SK-N-SH (cell line): ENCODE measurements around the gene PXMP4. TPM values are rescaled to one million over a fixed set of nuclear protein-coding genes. Genes with fewer than 3 reads are reported as not detected.

Source experiments
- CTCF ChIA-PET: fragments of 300-600, 350-600 bp; formaldehyde crosslinking; extraction: SDS; loops from one replicate; lab custom pipeline; 2021; lab: Yijun Ruan, JAX
- POLR2A ChIA-PET: fragments of 350-600 bp; sonication (Branson Sonifier 250); formaldehyde crosslinking; extraction: SDS; loops from one replicate; lab custom pipeline; 2020; ENCODE audit warnings: antibody characterized with exemption, inconsistent platforms; lab: Yijun Ruan, JAX
- DNase-seq: peaks from one replicate; pipeline ENCODE4 v3.0.0; 2012
- H2AFZ ChIP-seq: fragments of 200-600 bp; sonication (generic); 2 replicates; pipeline ENCODE4 v1.8.1; 2016; ENCODE audit warnings: antibody characterized with exemption, mild to moderate bottlenecking, low read depth
- H3F3A ChIP-seq: fragments of 200-600 bp; sonication (generic); replicated peaks from 2 replicates; pipeline ENCODE3; 2016; ENCODE audit warnings: antibody characterized with exemption, mild to moderate bottlenecking; ENCODE audit not compliant: insufficient read depth
- H3K27ac ChIP-seq, 2 experiments: fragments of 200-500 bp in 1 of 2; fragments of 200-600 bp in 1 of 2; sonication (Bioruptor generic) in 1 of 2; sonication (generic), shearing (Covaris generic) in 1 of 2; 2 replicates each; pipeline versions ENCODE4 v1.5.1 to v1.6.1; 2014 to 2016; ENCODE audit warnings: low read depth in 2 of 2, inconsistent platforms in 1 of 2, low read length in 1 of 2, mild to moderate bottlenecking in 1 of 2, mixed read lengths in 1 of 2
- H3K27me3 ChIP-seq: fragments of 200-600 bp; sonication (generic), shearing (Covaris generic); 2 replicates; pipeline ENCODE4 v1.6.1; 2016; ENCODE audit warnings: mixed run types; ENCODE audit not compliant: insufficient read depth
- H3K36me3 ChIP-seq, 2 experiments: fragments of 200-500 bp in 1 of 2; fragments of 200-600 bp in 1 of 2; sonication (Bioruptor generic) in 1 of 2; sonication (generic) in 1 of 2; replicated peaks in 1 of 2; 2 replicates each; pipeline versions ENCODE3 to v1.5.1; 2014 to 2016; ENCODE audit warnings: low read length in 1 of 2, mild to moderate bottlenecking in 1 of 2; ENCODE audit not compliant: insufficient read depth in 2 of 2, control insufficient read depth in 1 of 2
- H3K4me1 ChIP-seq, 2 experiments: fragments of 200-500 bp in 1 of 2; fragments of 200-600 bp in 1 of 2; sonication (Bioruptor generic) in 1 of 2; sonication (generic), shearing (Covaris generic) in 1 of 2; 2 replicates each; pipeline versions ENCODE4 v1.5.1 to v1.6.1; 2014 to 2016; ENCODE audit warnings: low read depth in 1 of 2, low read length in 1 of 2, mixed run types in 1 of 2; ENCODE audit not compliant: insufficient read depth in 2 of 2, control insufficient read depth in 1 of 2
- H3K4me2 ChIP-seq: fragments of 200-600 bp; sonication (generic), shearing (Covaris generic); 2 replicates; pipeline ENCODE4 v1.6.1; 2017; ENCODE audit warnings: mixed run types
- H3K4me3 ChIP-seq, 2 experiments: fragments of 200-500 bp in 1 of 2; fragments of 200-600 bp in 1 of 2; sonication (Bioruptor generic) in 1 of 2; sonication (generic), shearing (Covaris generic) in 1 of 2; 2 replicates each; pipeline versions ENCODE4 v1.5.1 to v1.8.1; 2014 to 2016; ENCODE audit warnings: low read depth in 2 of 2, inconsistent platforms in 1 of 2, low read length in 1 of 2, mild to moderate bottlenecking in 1 of 2, mixed read lengths in 1 of 2, moderate library complexity in 1 of 2
- H3K79me2 ChIP-seq: fragments of 200-600 bp; sonication (generic); 2 replicates; pipeline ENCODE4 v1.8.1; 2017; ENCODE audit warnings: mild to moderate bottlenecking; ENCODE audit not compliant: insufficient read depth
- H3K9ac ChIP-seq: fragments of 200-600 bp; sonication (generic); 2 replicates; pipeline ENCODE4 v1.6.1; 2017; ENCODE audit warnings: mixed run types
- H3K9me2 ChIP-seq: fragments of 200-600 bp; sonication (generic); 2 replicates; pipeline ENCODE4 v1.6.1; 2017; ENCODE audit warnings: mixed run types
- H3K9me3 ChIP-seq: fragments of 200-600 bp; sonication (generic); 2 replicates; pipeline ENCODE4 v1.6.1; 2017; ENCODE audit warnings: mixed run types, mild to moderate bottlenecking, moderate library complexity
- H4K20me1 ChIP-seq: fragments of 200-600 bp; sonication (generic); 2 replicates; pipeline ENCODE4 v1.6.1; 2017; ENCODE audit warnings: mild to moderate bottlenecking, mixed run types; ENCODE audit not compliant: insufficient read depth
- CHD2 ChIP-seq: fragments of 150-350 bp; IDR thresholded peaks from 2 replicates; pipeline ENCODE4 v1.6.1; 2018; ENCODE audit warnings: low read length; ENCODE audit not compliant: partially characterized antibody
- ELF1 ChIP-seq: IDR thresholded peaks from 2 replicates; pipeline ENCODE4 v1.4.0; 2012
- EP300 ChIP-seq, 2 experiments: IDR thresholded peaks; 2 replicates each; pipeline versions ENCODE4 v1.4.0 to v1.6.1; 2012; ENCODE audit warnings: borderline replicate concordance in 1 of 2, low read depth in 1 of 2, low read length in 1 of 2
- EZH2phosphoT487 ChIP-seq: fragments of 200-600 bp; sonication (generic); IDR thresholded peaks from 2 replicates; pipeline ENCODE4 v1.6.1; 2017; ENCODE audit warnings: low read depth, mixed run types, mild to moderate bottlenecking, antibody characterized with exemption, moderate library complexity, borderline replicate concordance
- FOSL2 ChIP-seq: IDR thresholded peaks from 2 replicates; pipeline ENCODE4 v1.4.0; 2012; ENCODE audit warnings: low read depth, mild to moderate bottlenecking, moderate library complexity, borderline replicate concordance
- FOXJ3 ChIP-seq: sonication (generic); formaldehyde crosslinking; IDR thresholded peaks from 2 replicates; pipeline ENCODE4 v1.5.1; 2020; ENCODE audit warnings: mild to moderate bottlenecking, missing genetic modification reagents
- FOXM1 ChIP-seq: IDR thresholded peaks from 2 replicates; pipeline ENCODE4 v1.4.0; 2012; ENCODE audit warnings: low read depth, mild to moderate bottlenecking
- JUND ChIP-seq: IDR thresholded peaks from 2 replicates; pipeline ENCODE4 v1.4.0; 2012
- MEF2A ChIP-seq: IDR thresholded peaks from 2 replicates; pipeline ENCODE4 v1.4.0; 2012; ENCODE audit warnings: low read depth, borderline replicate concordance
- POLR2AphosphoS5 ChIP-seq: IDR thresholded peaks from 2 replicates; pipeline ENCODE4 v1.6.1; 2012; ENCODE audit warnings: low read depth, low read length
- RFX5 ChIP-seq: IDR thresholded peaks from 2 replicates; pipeline ENCODE4 v1.6.1; 2012; ENCODE audit warnings: mild to moderate bottlenecking, improper control_type of control experiment, low read length
- RXRA ChIP-seq: IDR thresholded peaks from 2 replicates; pipeline ENCODE4 v1.4.0; 2012; ENCODE audit warnings: low read depth, mild to moderate bottlenecking, borderline replicate concordance
- SIN3A ChIP-seq: IDR thresholded peaks from 2 replicates; pipeline ENCODE4 v1.6.1; 2012; ENCODE audit warnings: low read depth, mild to moderate bottlenecking, low read length, moderate library complexity, borderline replicate concordance
- SMC3 ChIP-seq: IDR thresholded peaks from 2 replicates; pipeline ENCODE4 v1.6.1; 2012; ENCODE audit warnings: low read depth, low read length, improper control_type of control experiment
- TEAD4 ChIP-seq: IDR thresholded peaks from 2 replicates; pipeline ENCODE4 v1.4.0; 2012; ENCODE audit warnings: mild to moderate bottlenecking, borderline replicate concordance; ENCODE audit not compliant: insufficient read depth
- WGBS: methylation state at CpG from one replicate; pipeline ENCODE4 v1.1.6; 2017; ENCODE audit warnings: low lambda C conversion rate; 5-methylcytosine and 5-hydroxymethylcytosine counted together
- polyA plus RNA-seq, 3 experiments: library from polyadenylated mRNA; depleted of rRNA; stranded (reverse); fragments of >200 nt; gene quantifications; 2 replicates each; pipeline ENCODE4 v1.2.3, GENCODE V29; 2012
- TF ChIP-seq, protein P1 (sequence below): fragments of 200-600 bp; sonication (generic); IDR thresholded peaks from 2 replicates; pipeline ENCODE4 v1.6.1; 2017; ENCODE audit warnings: antibody characterized with exemption, mild to moderate bottlenecking, moderate library complexity
- TF ChIP-seq, protein P2 (sequence below): IDR thresholded peaks from 2 replicates; pipeline ENCODE4 v1.6.1; 2012; ENCODE audit warnings: mild to moderate bottlenecking, low read depth, low read length, moderate library complexity

The PXMP4 gene
- polyA plus RNA-seq, 1 of the 3 experiments (the other 2 are of a cell fraction) = 5.6 TPM

DNA sequence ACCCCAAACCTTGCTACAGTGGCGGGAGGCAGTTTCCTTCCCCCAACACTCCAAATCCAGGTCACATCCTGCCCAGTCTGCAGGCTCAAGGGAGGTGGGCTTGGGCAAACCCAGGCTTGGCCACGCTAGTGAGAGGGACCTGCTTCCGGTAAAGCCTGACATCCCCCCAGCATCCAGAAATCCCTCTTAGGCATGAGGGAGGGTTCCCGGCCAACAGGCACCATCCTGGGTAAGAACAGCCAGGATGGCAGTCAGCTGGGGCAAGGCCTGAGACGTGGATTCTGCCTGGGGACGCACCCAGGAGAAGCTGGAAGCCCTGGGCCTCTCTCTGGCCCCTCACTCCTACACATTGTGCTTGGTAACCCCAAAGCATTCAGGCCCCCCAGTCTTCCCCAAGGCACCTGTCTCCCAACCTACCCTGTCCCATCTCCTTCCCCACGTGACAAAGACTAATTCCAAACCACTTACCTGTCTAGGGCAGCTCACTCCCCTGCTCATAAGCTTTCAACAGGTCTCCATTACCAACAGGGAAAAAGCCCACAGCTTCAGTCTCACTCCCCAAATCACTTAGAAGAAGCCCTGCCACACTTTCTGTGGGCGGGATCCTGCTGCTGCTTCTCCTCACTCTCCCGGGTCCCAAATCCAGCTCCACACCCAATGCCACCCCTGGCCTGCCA is 55.9 kb downstream of the PXMP4 start:
- Histone ChIP-seq H3K9ac (peak overlapping the region; percentile 83), H3K4me2 (peak overlapping the region; percentile 100), H3K4me3 (peak overlapping the region; percentile 76 to 88), H3K79me2 (no peaks in the 10 kb centered on the region), H3K27ac (peak overlapping the region; percentile 77 to 90), H3K9me2 (no peaks in the 10 kb centered on the region), H3F3A (peaks cover 25% of the 10 kb centered on the region), H3K36me3 (peaks cover 8 to 10% of the 10 kb centered on the region in 2 experiments), H3K4me1 (peaks cover 0 to 41% of the 10 kb centered on the region in 2 experiments; a peak in 1 of 4 replicates), H3K27me3 (no peaks in the 10 kb centered on the region), H2AFZ (peak overlapping the region; percentile 91), H4K20me1 (no peaks in the 10 kb centered on the region), H3K9me3 (no peaks in the 10 kb centered on the region)
- DNase-seq = peak; percentile 69
- ChIA-PET POLR2A (interaction anchor here (1.0 to 3.7 kb wide), 6 partner anchors 10 to 263 kb away, joined by 3 to 17 read pairs (median 7); partner anchors contain the start of genes CDK5RAP1 and SNTA1), CTCF (interaction anchor here (0.8 to 10.6 kb wide), 7 partner anchors 11 to 220 kb away, joined by 3 to 114 read pairs (median 4); partner anchors contain the start of gene CBFA2T2)
- WGBS = 94% methylated on average over 3 of the region's 9 CpGs
- TF ChIP-seq EP300 (IDR thresholded peaks at IDR 0.05; ENCODE audit: borderline replicate concordance in 1 of 2, low read depth in 1 of 2, low read length in 1 of 2) (no peak), CHD2 (no peak), EZH2phosphoT487 (no peak), JUND (no peak), MEF2A (no peak), ELF1 (no peak), RXRA (no peak), FOXM1 (no peak)
- TF ChIP-seq, protein P1, sequence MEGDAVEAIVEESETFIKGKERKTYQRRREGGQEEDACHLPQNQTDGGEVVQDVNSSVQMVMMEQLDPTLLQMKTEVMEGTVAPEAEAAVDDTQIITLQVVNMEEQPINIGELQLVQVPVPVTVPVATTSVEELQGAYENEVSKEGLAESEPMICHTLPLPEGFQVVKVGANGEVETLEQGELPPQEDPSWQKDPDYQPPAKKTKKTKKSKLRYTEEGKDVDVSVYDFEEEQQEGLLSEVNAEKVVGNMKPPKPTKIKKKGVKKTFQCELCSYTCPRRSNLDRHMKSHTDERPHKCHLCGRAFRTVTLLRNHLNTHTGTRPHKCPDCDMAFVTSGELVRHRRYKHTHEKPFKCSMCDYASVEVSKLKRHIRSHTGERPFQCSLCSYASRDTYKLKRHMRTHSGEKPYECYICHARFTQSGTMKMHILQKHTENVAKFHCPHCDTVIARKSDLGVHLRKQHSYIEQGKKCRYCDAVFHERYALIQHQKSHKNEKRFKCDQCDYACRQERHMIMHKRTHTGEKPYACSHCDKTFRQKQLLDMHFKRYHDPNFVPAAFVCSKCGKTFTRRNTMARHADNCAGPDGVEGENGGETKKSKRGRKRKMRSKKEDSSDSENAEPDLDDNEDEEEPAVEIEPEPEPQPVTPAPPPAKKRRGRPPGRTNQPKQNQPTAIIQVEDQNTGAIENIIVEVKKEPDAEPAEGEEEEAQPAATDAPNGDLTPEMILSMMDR = no peak

DNA sequence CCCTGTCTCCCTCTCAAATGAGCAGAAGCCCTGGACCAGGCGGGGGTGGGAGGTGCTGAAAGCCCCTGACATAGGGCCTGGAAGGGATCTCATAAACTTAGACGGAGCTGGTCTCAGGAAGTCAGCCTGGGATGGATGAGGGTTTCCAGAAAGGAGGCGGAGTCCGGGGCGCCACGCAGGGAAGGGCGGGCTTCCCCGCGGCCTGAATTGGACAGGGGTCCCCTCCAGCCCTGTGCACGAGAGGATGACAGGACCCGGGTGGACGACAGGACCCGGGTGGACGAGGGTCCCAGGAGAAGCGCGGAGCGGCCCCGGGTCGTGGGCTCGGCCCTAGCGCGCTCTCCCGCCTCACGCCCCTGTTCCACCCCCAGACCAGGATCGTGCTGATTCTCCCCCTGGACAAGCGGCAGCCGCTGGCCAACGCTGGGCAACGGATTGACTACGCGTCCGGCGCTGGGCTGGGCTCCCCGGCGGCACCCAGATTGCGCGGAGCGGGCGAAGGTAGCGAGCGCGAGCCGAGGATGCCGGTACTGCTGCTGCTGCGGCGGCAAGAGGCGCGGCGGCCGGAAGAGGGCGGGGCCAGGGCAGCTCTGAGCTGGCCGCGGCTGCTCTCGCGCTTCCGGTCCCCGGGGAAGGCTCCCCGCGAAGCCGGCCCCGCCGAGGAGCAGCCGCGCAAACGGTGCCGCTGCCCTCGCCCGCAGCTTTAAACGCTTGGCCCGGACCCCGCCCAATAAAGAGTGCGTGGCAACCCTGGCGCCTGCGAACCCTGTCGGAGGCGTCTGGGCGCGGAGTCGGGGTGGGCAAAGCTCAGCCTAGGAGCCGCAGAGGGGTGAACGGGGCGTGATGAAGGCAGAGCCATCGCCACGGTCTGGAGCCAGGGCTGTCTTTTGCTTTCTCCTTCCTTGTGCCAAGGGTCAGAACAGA is 56.7 kb downstream of the PXMP4 start:
- WGBS = 5% methylated on average over 25 of the region's 84 CpGs
- peak overlapping the region; percentile 83 for H3K9ac ChIP-seq
- ChIA-PET CTCF (interaction anchor here (1.0 to 10.6 kb wide), 6 partner anchors 11 to 210 kb away, joined by 3 to 114 read pairs (median 6); partner anchors contain the start of gene CBFA2T2), POLR2A (interaction anchor here (0.6 to 3.7 kb wide), 8 partner anchors 9 to 262 kb away, joined by 3 to 17 read pairs (median 5); partner anchors contain the start of genes CDK5RAP1 and SNTA1)
- peak; percentile 93 for DNase-seq
- H2AFZ ChIP-seq = peak overlapping the region; percentile 91
- H3K4me2 ChIP-seq = peak overlapping the region; percentile 100
- H4K20me1 ChIP-seq = no peaks in the 10 kb centered on the region
- H3K79me2 ChIP-seq = no peaks in the 10 kb centered on the region
- H3F3A ChIP-seq = peaks cover 18% of the 10 kb centered on the region
- H3K9me3 ChIP-seq = no peaks in the 10 kb centered on the region
- H3K4me3 ChIP-seq = peak overlapping the region; percentile 76 to 88
- H3K4me1 ChIP-seq = peaks cover 0 to 40% of the 10 kb centered on the region in 2 experiments; a peak in 1 of 4 replicates
- H3K27ac ChIP-seq = peak overlapping the region; percentile 77 to 90
- H3K36me3 ChIP-seq = peaks cover under 1 to 4% of the 10 kb centered on the region in 2 experiments
- no peaks in the 10 kb centered on the region for H3K27me3 ChIP-seq
- H3K9me2 ChIP-seq = no peaks in the 10 kb centered on the region
- TF ChIP-seq, protein P2, sequence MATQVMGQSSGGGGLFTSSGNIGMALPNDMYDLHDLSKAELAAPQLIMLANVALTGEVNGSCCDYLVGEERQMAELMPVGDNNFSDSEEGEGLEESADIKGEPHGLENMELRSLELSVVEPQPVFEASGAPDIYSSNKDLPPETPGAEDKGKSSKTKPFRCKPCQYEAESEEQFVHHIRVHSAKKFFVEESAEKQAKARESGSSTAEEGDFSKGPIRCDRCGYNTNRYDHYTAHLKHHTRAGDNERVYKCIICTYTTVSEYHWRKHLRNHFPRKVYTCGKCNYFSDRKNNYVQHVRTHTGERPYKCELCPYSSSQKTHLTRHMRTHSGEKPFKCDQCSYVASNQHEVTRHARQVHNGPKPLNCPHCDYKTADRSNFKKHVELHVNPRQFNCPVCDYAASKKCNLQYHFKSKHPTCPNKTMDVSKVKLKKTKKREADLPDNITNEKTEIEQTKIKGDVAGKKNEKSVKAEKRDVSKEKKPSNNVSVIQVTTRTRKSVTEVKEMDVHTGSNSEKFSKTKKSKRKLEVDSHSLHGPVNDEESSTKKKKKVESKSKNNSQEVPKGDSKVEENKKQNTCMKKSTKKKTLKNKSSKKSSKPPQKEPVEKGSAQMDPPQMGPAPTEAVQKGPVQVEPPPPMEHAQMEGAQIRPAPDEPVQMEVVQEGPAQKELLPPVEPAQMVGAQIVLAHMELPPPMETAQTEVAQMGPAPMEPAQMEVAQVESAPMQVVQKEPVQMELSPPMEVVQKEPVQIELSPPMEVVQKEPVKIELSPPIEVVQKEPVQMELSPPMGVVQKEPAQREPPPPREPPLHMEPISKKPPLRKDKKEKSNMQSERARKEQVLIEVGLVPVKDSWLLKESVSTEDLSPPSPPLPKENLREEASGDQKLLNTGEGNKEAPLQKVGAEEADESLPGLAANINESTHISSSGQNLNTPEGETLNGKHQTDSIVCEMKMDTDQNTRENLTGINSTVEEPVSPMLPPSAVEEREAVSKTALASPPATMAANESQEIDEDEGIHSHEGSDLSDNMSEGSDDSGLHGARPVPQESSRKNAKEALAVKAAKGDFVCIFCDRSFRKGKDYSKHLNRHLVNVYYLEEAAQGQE = 0 out of 2 replicates have a peak, but pooled peaks have one; percentile 16
- no peak for TF ChIP-seq RXRA
- no peak; the same call in 1 of the 2 replicates for TF ChIP-seq SIN3A
- TF ChIP-seq SMC3 = peak; percentile 13; the same call in 1 of the 2 replicates
- no peak for TF ChIP-seq FOSL2
- TF ChIP-seq POLR2AphosphoS5 = peak; percentile 83; the same call in 1 of the 2 replicates
- TF ChIP-seq RFX5 = no peak
- no peak for TF ChIP-seq FOXJ3 (CRISPR knock-in tag)
- TF ChIP-seq TEAD4 = 0 out of 2 replicates have a peak, but pooled peaks have one; percentile 10
- no peak for TF ChIP-seq EZH2phosphoT487
